ENCODE results near the gene SNAI3.

The SNAI3 gene

GRCh38 chr16:88700322-88700635 lies 14.0 kb upstream of the SNAI3 start:
- TF ChIP-seq CTCF (conservative IDR thresholded peaks at IDR 0.05; ENCODE audit: control insufficient read depth, insufficient read depth, low read depth, low read length): no peak
- no peak overlapping the region for H3K4me3 ChIP-seq (ENCODE audit: control insufficient read depth, low read depth, low read length)
- DNase-seq (ENCODE audit: low read depth): no peak

GRCh38 chr16:88699180-88699579 lies 12.9 kb upstream of the SNAI3 start:
- no peak for DNase-seq (ENCODE audit: low read depth)

GRCh38 chr16:88698646-88699045 lies 12.3 kb upstream of the SNAI3 start:
- no peak for TF ChIP-seq CTCF (conservative IDR thresholded peaks at IDR 0.05; ENCODE audit: control insufficient read depth, insufficient read depth, low read depth, low read length)

More at GRCh38 chr16:88699180-88699579, 12.9 kb upstream of the SNAI3 start:
- H3K4me3 ChIP-seq (ENCODE audit: control insufficient read depth, low read depth, low read length): no peak overlapping the region
- no peak for TF ChIP-seq CTCF (conservative IDR thresholded peaks at IDR 0.05; ENCODE audit: control insufficient read depth, insufficient read depth, low read depth, low read length)

GRCh38 chr16:88697831-88698615 lies 11.7 kb upstream of the SNAI3 start:
- peak; percentile 10 for TF ChIP-seq CTCF (conservative IDR thresholded peaks at IDR 0.05; ENCODE audit: control insufficient read depth, insufficient read depth, low read depth, low read length)
- no peak overlapping the region for H3K4me3 ChIP-seq (ENCODE audit: control insufficient read depth, low read depth, low read length)
- no peak for DNase-seq (ENCODE audit: low read depth)

More at GRCh38 chr16:88698646-88699045, 12.3 kb upstream of the SNAI3 start:
- DNase-seq (ENCODE audit: low read depth): no peak
- H3K4me3 ChIP-seq (ENCODE audit: control insufficient read depth, low read depth, low read length): no peak overlapping the region

GRCh38 chr16:88697116-88697830 lies 11.0 kb upstream of the SNAI3 start:
- H3K4me3 ChIP-seq (ENCODE audit: control insufficient read depth, low read depth, low read length): no peak overlapping the region
- no peak for TF ChIP-seq CTCF (conservative IDR thresholded peaks at IDR 0.05; ENCODE audit: control insufficient read depth, insufficient read depth, low read depth, low read length)
- DNase-seq (ENCODE audit: low read depth): no peak

GRCh38 chr16:88696441-88696840 lies 10.1 kb upstream of the SNAI3 start:
- DNase-seq (ENCODE audit: low read depth): no peak
- no peak overlapping the region for H3K4me3 ChIP-seq (ENCODE audit: control insufficient read depth, low read depth, low read length)
- TF ChIP-seq CTCF (conservative IDR thresholded peaks at IDR 0.05; ENCODE audit: control insufficient read depth, insufficient read depth, low read depth, low read length): no peak
